Measurements from ENCODE around the gene MAST4. TPM values are rescaled to one million over a fixed set of nuclear protein-coding genes. Genes with fewer than 3 reads are reported as not detected.

The MAST4 gene
- total RNA-seq, 1 donor from 2014 or later: 11.3 TPM

DNA sequence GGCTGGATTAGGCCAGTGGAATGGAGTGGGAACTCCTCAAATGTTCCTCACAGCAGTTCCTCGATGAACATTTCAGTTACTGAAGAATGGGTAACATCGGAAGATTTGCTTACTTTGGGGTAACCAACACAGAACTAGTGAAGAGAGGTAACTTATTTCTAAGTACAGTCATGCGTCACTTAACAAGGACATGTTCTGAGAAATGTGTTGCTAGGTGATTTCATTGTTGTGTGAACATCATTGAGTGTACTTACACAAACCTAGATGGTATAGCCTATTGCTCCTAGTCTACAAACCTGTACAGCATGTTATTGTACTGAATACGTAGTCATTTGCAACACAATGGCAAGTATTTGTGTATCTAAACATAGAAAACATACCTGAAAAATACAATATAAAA, 228.3 kb downstream of the MAST4 start:
- Mint-ChIP-seq H3K4me3 (ENCODE audit: unreplicated experiment) (no peak overlapping the region), H3K27ac (ENCODE audit: unreplicated experiment) (no peak overlapping the region)

GRCh38 chr5:66826263-66826662, 230.1 kb downstream of the MAST4 start:
- TF ChIP-seq CTCF (IDR thresholded peaks at IDR 0.05): no peak
- no peaks in the 10 kb centered on the region for H3K9me3 Mint-ChIP-seq (ENCODE audit: low read depth)
- no peak overlapping the region for H3K4me3 Mint-ChIP-seq (ENCODE audit: unreplicated experiment)
- DNase-seq (ENCODE audit: low spot score): no peak
- H3K4me1 Mint-ChIP-seq (ENCODE audit: low read depth): peaks cover 26% of the 10 kb centered on the region
- H3K36me3 Mint-ChIP-seq (ENCODE audit: low read depth): no peaks in the 10 kb centered on the region
- H3K27ac Mint-ChIP-seq (ENCODE audit: unreplicated experiment): no peak overlapping the region
- peaks cover 10% of the 10 kb centered on the region for H3K27me3 Mint-ChIP-seq (ENCODE audit: low read depth)

More for the DNA sequence above, 228.3 kb downstream of the MAST4 start:
- Mint-ChIP-seq H3K9me3 (ENCODE audit: low read depth) (no peaks in the 10 kb centered on the region), H3K27me3 (ENCODE audit: low read depth) (peaks cover 10% of the 10 kb centered on the region), H3K36me3 (ENCODE audit: low read depth) (no peaks in the 10 kb centered on the region), H3K4me1 (ENCODE audit: low read depth) (peaks cover 17% of the 10 kb centered on the region)
- TF ChIP-seq CTCF (IDR thresholded peaks at IDR 0.05): no peak
- no peak for DNase-seq (ENCODE audit: low spot score)

- H3K4me3 Mint-ChIP-seq (ENCODE audit: unreplicated experiment): no peak overlapping the region
Observed at GRCh38 chr5:66826696-66827095, 230.5 kb downstream of the MAST4 start.

DNA sequence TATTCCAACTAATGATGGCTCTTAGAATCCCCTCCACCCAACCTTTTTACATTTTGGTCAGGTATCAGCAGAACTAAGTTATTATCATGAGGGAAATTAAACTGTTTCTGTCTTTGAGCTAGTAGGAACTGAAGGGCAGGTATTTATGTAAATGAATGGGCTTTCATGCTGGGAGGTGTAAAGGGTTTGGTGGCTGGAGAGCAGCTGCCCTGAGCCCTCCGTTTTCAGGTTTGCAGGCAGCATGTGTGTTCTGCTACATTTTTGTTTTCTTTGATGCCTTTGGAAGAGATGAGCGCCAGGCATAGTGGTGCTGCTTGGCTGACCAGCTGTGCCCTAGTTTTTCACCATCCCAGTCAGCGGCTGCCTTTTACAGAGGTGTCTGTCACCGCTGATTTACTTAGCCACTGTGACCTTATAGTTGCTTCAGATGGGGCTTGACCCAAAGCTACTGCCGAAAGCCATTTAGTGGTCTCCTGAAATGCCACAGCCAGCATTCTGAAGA, 231.9 kb downstream of the MAST4 start:
- H3K27ac Mint-ChIP-seq (ENCODE audit: unreplicated experiment): no peak overlapping the region
- H3K4me3 Mint-ChIP-seq (ENCODE audit: unreplicated experiment): peak overlapping the region; percentile 85
- no peaks in the 10 kb centered on the region for H3K36me3 Mint-ChIP-seq (ENCODE audit: low read depth)
- TF ChIP-seq CTCF (IDR thresholded peaks at IDR 0.05): no peak
- peaks cover 13% of the 10 kb centered on the region for H3K27me3 Mint-ChIP-seq (ENCODE audit: low read depth)
- no peaks in the 10 kb centered on the region for H3K9me3 Mint-ChIP-seq (ENCODE audit: low read depth)
- H3K4me1 Mint-ChIP-seq (ENCODE audit: low read depth): peaks cover 26% of the 10 kb centered on the region
- DNase-seq (ENCODE audit: low spot score): no peak

More at GRCh38 chr5:66826696-66827095, 230.5 kb downstream of the MAST4 start:
- DNase-seq (ENCODE audit: low spot score): no peak
- Mint-ChIP-seq H3K9me3 (ENCODE audit: low read depth) (no peaks in the 10 kb centered on the region), H3K4me1 (ENCODE audit: low read depth) (peaks cover 26% of the 10 kb centered on the region), H3K27me3 (ENCODE audit: low read depth) (peaks cover 10% of the 10 kb centered on the region), H3K27ac (ENCODE audit: unreplicated experiment) (no peak overlapping the region), H3K36me3 (ENCODE audit: low read depth) (no peaks in the 10 kb centered on the region)
- TF ChIP-seq CTCF (IDR thresholded peaks at IDR 0.05): no peak

DNA sequence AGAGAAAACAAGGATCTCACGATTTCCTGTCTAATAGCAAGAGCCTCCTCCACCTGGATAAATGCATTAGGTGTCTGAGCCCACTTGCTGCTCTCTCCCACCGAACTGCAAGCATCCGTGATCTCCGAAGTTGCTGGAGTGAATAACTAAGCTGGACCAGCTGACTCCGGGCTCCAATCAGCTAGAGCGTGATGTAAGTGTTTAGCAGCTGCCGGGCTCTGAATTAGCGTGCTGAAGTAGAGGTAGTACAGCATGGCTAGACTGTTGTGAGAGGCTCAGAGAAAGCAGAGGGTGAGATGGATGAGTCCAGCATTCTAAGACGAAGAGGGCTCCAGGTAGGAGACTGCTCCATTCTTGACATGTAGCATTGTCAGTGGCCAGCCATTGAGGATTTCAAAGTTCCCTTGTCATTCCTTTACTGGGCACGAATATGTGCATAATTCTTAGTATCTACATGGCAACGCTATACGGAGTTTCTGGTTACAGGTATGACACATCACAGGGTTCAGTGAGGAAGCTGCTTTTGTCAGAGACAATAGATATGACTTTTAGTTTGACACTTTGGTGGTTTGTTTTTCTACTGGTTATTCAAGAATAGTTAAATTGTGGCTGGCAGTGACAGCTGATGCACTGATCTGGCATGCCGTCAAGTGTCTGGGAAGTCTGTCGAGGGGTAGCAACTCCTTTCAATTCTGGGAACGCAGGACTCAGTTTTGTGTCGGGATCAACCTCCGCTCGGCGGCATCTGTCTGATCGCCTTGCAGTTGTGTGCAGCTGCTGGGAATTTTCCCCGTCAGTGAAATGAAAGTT, 232.6 kb downstream of the MAST4 start:
- H3K27me3 Mint-ChIP-seq (ENCODE audit: low read depth): peaks cover 14% of the 10 kb centered on the region
- H3K9me3 Mint-ChIP-seq (ENCODE audit: low read depth): no peaks in the 10 kb centered on the region
- TF ChIP-seq CTCF (IDR thresholded peaks at IDR 0.05): no peak
- H3K4me3 Mint-ChIP-seq (ENCODE audit: unreplicated experiment): peak overlapping the region; percentile 85
- no peaks in the 10 kb centered on the region for H3K36me3 Mint-ChIP-seq (ENCODE audit: low read depth)
- H3K4me1 Mint-ChIP-seq (ENCODE audit: low read depth): peaks cover 26% of the 10 kb centered on the region
- no peak for DNase-seq (ENCODE audit: low spot score)
- H3K27ac Mint-ChIP-seq (ENCODE audit: unreplicated experiment): peak overlapping the region; percentile 90
